ENCODE results near the gene NABP1. TPM values are rescaled to one million over a fixed set of nuclear protein-coding genes. Genes with fewer than 3 reads are reported as not detected.

NABP1 gene
- polyA plus RNA-seq, 1 of the 3 experiments (the other 2 are of a cell fraction), result 19.1 TPM

DNA sequence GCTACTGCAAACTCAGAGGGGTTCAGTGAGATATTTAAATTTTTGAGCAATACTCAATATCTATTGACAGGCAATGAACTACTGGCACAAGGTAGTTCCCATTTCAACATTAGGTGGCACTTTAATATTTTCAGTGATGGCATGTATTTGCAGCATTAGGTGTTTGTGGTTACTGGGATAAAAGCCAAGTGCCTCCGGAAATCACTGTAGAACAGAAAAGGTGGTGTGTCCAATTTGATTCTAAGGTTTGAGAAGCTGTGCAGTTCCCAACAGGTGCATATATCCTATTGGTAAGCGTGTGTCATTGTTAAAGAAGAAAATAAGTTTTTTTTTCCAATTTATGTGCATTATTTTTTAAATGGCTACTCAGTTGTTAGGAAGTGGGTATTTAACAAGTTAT is 41.3 kb downstream of the NABP1 start:
- TF ChIP-seq CHD2 (IDR thresholded peaks at IDR 0.05; ENCODE audit: low read length, partially characterized antibody) (no peak), RFX5 (IDR thresholded peaks at IDR 0.05; ENCODE audit: low read length) (no peak), MEF2A (IDR thresholded peaks at IDR 0.05; ENCODE audit: borderline replicate concordance, low read depth) (no peak), TAF1 (IDR thresholded peaks at IDR 0.05; ENCODE audit: borderline replicate concordance, low read depth, low read length) (no peak), SIN3A (IDR thresholded peaks at IDR 0.05; ENCODE audit: borderline replicate concordance, low read depth, low read length) (no peak), RAD21 (IDR thresholded peaks at IDR 0.05; ENCODE audit: low read length) (no peak), YY1 (IDR thresholded peaks at IDR 0.05; ENCODE audit: low read depth) (no peak), TCF12 (IDR thresholded peaks at IDR 0.05) (no peak)
- TF ChIP-seq, protein P1, sequence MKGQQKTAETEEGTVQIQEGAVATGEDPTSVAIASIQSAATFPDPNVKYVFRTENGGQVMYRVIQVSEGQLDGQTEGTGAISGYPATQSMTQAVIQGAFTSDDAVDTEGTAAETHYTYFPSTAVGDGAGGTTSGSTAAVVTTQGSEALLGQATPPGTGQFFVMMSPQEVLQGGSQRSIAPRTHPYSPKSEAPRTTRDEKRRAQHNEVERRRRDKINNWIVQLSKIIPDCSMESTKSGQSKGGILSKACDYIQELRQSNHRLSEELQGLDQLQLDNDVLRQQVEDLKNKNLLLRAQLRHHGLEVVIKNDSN (IDR thresholded peaks at IDR 0.05; ENCODE audit: borderline replicate concordance, low read depth), result no peak
- 94% methylated on average over 2 of the region's 2 CpGs for WGBS (ENCODE audit: low lambda C conversion rate)
- Histone ChIP-seq H3K9ac (no peak overlapping the region), H3K9me3 (no peaks in the 10 kb centered on the region), H4K20me1 (ENCODE audit: insufficient read depth) (no peaks in the 10 kb centered on the region), H3K4me2 (no peak overlapping the region), H3K79me2 (ENCODE audit: insufficient read depth) (no peaks in the 10 kb centered on the region), H3K4me3 (ENCODE audit: low read depth in 2 of 2, low read length in 1 of 2) (no peak overlapping the region), H3F3A (replicated peaks; ENCODE audit: insufficient read depth) (no peaks in the 10 kb centered on the region), H2AFZ (ENCODE audit: low read depth) (no peak overlapping the region), H3K9me2 (no peaks in the 10 kb centered on the region), H3K27ac (ENCODE audit: low read depth in 2 of 2, low read length in 1 of 2) (no peak overlapping the region), H3K36me3 (replicated peaks in 1 of 2; ENCODE audit: control insufficient read depth in 1 of 2, insufficient read depth in 2 of 2, low read length in 1 of 2) (no peaks in the 10 kb centered on the region), H3K27me3 (ENCODE audit: insufficient read depth) (no peaks in the 10 kb centered on the region), H3K4me1 (ENCODE audit: control insufficient read depth in 1 of 2, insufficient read depth in 2 of 2, low read depth in 1 of 2, low read length in 1 of 2) (no peaks in the 10 kb centered on the region)
- POLR2A ChIA-PET, result no interaction called here
- DNase-seq, result no peak
- CTCF ChIA-PET, result no interaction called here

DNA sequence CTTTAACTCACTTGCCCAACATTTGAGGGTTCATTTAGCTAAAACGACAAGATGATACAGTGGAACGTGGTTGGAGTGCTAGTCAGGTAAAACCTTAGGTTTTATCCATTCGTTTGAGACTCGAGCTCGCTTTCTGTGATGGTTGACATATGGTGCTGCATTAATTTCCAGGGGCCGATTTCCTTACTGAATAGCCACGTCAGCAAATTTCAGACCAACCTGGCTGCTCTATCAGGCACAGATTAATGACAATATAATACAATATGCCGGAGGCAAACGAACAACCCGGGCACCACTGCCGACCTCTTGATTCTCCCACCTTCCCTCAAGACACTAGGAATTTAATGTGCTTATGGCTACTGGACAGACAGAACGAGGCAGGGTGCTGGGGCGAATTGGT is 42.0 kb downstream of the NABP1 start:
- H3F3A ChIP-seq (replicated peaks; ENCODE audit: insufficient read depth), result no peaks in the 10 kb centered on the region
- DNase-seq, result no peak
- ChIA-PET POLR2A (no interaction called here), CTCF (interaction anchor here (0.7 to 0.8 kb wide), 2 partner anchors 15 to 153 kb away, joined by 3 read pairs; no protein-coding TSS in a partner anchor)
- no peaks in the 10 kb centered on the region for H3K9me3 ChIP-seq
- WGBS (ENCODE audit: low lambda C conversion rate), result 86% methylated on average over 13 of the region's 13 CpGs
- no peaks in the 10 kb centered on the region for H3K79me2 ChIP-seq (ENCODE audit: insufficient read depth)
- TF ChIP-seq TAF1 (IDR thresholded peaks at IDR 0.05; ENCODE audit: borderline replicate concordance, low read depth, low read length), result no peak
- no peak overlapping the region for H3K4me2 ChIP-seq
- H2AFZ ChIP-seq (ENCODE audit: low read depth), result no peak overlapping the region
- no peak overlapping the region for H3K4me3 ChIP-seq (ENCODE audit: low read depth in 2 of 2, low read length in 1 of 2)
- H3K9me2 ChIP-seq, result no peaks in the 10 kb centered on the region
- H4K20me1 ChIP-seq (ENCODE audit: insufficient read depth), result no peaks in the 10 kb centered on the region
- no peaks in the 10 kb centered on the region for H3K27me3 ChIP-seq (ENCODE audit: insufficient read depth)
- no peaks in the 10 kb centered on the region for H3K36me3 ChIP-seq (replicated peaks in 1 of 2; ENCODE audit: control insufficient read depth in 1 of 2, insufficient read depth in 2 of 2, low read length in 1 of 2)
- H3K27ac ChIP-seq (ENCODE audit: low read depth in 2 of 2, low read length in 1 of 2), result no peak overlapping the region
- no peaks in the 10 kb centered on the region for H3K4me1 ChIP-seq (ENCODE audit: control insufficient read depth in 1 of 2, insufficient read depth in 2 of 2, low read depth in 1 of 2, low read length in 1 of 2)
- H3K9ac ChIP-seq, result no peak overlapping the region

DNA sequence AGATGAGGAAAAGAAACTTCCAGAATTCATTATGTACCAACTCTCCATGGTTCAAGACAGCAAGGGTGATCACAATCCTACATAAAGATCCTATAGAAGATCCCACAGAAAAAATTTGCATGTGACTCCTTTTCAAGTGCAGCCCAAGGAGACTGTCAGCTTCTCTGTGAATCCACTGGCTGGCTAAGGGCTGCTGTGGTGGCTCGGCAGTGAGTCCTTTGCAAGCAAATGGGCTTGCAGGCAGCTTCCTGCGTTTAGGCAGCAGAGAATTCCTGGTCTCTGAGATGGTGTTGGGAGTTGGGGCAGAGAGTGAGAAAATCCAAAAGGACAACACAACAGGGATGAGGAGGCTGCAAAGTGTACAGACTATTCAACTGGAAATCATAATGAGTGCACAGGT is 43.4 kb downstream of the NABP1 start:
- ChIA-PET POLR2A (no interaction called here), CTCF (interaction anchor here (0.9 to 1.1 kb wide), 2 partner anchors 12 to 33 kb away, joined by 3 to 4 read pairs; no protein-coding TSS in a partner anchor)
- no peak overlapping the region for H2AFZ ChIP-seq (ENCODE audit: low read depth)
- H3K9me3 ChIP-seq, result no peaks in the 10 kb centered on the region
- H3K27me3 ChIP-seq (ENCODE audit: insufficient read depth), result no peaks in the 10 kb centered on the region
- H4K20me1 ChIP-seq (ENCODE audit: insufficient read depth), result no peaks in the 10 kb centered on the region
- H3K9ac ChIP-seq, result no peak overlapping the region
- H3K4me1 ChIP-seq (ENCODE audit: control insufficient read depth in 1 of 2, insufficient read depth in 2 of 2, low read depth in 1 of 2, low read length in 1 of 2), result no peaks in the 10 kb centered on the region
- no peak overlapping the region for H3K4me2 ChIP-seq
- H3K36me3 ChIP-seq (replicated peaks in 1 of 2; ENCODE audit: control insufficient read depth in 1 of 2, insufficient read depth in 2 of 2, low read length in 1 of 2), result no peaks in the 10 kb centered on the region
- no peak overlapping the region for H3K4me3 ChIP-seq (ENCODE audit: low read depth in 2 of 2, low read length in 1 of 2)
- H3F3A ChIP-seq (replicated peaks; ENCODE audit: insufficient read depth), result no peaks in the 10 kb centered on the region
- TF ChIP-seq, protein P2, sequence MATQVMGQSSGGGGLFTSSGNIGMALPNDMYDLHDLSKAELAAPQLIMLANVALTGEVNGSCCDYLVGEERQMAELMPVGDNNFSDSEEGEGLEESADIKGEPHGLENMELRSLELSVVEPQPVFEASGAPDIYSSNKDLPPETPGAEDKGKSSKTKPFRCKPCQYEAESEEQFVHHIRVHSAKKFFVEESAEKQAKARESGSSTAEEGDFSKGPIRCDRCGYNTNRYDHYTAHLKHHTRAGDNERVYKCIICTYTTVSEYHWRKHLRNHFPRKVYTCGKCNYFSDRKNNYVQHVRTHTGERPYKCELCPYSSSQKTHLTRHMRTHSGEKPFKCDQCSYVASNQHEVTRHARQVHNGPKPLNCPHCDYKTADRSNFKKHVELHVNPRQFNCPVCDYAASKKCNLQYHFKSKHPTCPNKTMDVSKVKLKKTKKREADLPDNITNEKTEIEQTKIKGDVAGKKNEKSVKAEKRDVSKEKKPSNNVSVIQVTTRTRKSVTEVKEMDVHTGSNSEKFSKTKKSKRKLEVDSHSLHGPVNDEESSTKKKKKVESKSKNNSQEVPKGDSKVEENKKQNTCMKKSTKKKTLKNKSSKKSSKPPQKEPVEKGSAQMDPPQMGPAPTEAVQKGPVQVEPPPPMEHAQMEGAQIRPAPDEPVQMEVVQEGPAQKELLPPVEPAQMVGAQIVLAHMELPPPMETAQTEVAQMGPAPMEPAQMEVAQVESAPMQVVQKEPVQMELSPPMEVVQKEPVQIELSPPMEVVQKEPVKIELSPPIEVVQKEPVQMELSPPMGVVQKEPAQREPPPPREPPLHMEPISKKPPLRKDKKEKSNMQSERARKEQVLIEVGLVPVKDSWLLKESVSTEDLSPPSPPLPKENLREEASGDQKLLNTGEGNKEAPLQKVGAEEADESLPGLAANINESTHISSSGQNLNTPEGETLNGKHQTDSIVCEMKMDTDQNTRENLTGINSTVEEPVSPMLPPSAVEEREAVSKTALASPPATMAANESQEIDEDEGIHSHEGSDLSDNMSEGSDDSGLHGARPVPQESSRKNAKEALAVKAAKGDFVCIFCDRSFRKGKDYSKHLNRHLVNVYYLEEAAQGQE (IDR thresholded peaks at IDR 0.05; ENCODE audit: low read depth, low read length), result no peak
- TF ChIP-seq FOXM1 (IDR thresholded peaks at IDR 0.05; ENCODE audit: low read depth), result no peak
- TF ChIP-seq EP300 (IDR thresholded peaks at IDR 0.05; ENCODE audit: borderline replicate concordance in 1 of 2, low read depth in 1 of 2, low read length in 1 of 2), result no peak
- 95% methylated on average over 2 of the region's 2 CpGs for WGBS (ENCODE audit: low lambda C conversion rate)
- H3K9me2 ChIP-seq, result no peaks in the 10 kb centered on the region
- H3K79me2 ChIP-seq (ENCODE audit: insufficient read depth), result no peaks in the 10 kb centered on the region
- no peak overlapping the region for H3K27ac ChIP-seq (ENCODE audit: low read depth in 2 of 2, low read length in 1 of 2)
- DNase-seq, result no peak
